Endodermal cell (in vitro differentiated cells): ENCODE data around the gene CAV3. TPM values are rescaled to one million over a fixed set of nuclear protein-coding genes. Genes with fewer than 3 reads are reported as not detected.
"Not testable (repeated sequence)": the region's sequence is repeated elsewhere in the genome, so short reads cannot be mapped to it uniquely, and the experiment has no call there.

ENCODE experiments used
- DNase-seq: peaks from one replicate; pipeline ENCODE4 v3.0.0-alpha.2; 2017
- H3K27ac ChIP-seq: 2 replicates; pipeline ENCODE4 v1.5.1; 2013; ENCODE audit warnings: mild to moderate bottlenecking, low read depth, low read length, moderate library complexity
- H3K27me3 ChIP-seq: 2 replicates; pipeline ENCODE4 v1.6.1; 2013; ENCODE audit warnings: mild to moderate bottlenecking, low read length, moderate library complexity; ENCODE audit not compliant: insufficient read depth, control insufficient read depth, poor library complexity, severe bottlenecking
- H3K36me3 ChIP-seq: 2 replicates; pipeline ENCODE4 v1.7.0; 2013; ENCODE audit warnings: mild to moderate bottlenecking, low read length, moderate library complexity; ENCODE audit not compliant: control insufficient read depth, insufficient read depth
- H3K4me1 ChIP-seq: one replicate; pipeline ENCODE4 v1.7.0; 2013; ENCODE audit warnings: low read length; ENCODE audit not compliant: control insufficient read depth, insufficient read depth
- H3K4me3 ChIP-seq: 2 replicates; pipeline ENCODE4 v1.5.1; 2013; ENCODE audit warnings: mild to moderate bottlenecking, low read length, moderate library complexity
- H3K9ac ChIP-seq: 2 replicates; pipeline ENCODE4 v1.6.1; 2013; ENCODE audit warnings: mild to moderate bottlenecking, low read length, moderate library complexity; ENCODE audit not compliant: poor library complexity, severe bottlenecking; ENCODE audit errors: extremely low read depth
- H3K9me3 ChIP-seq: 2 replicates; pipeline ENCODE4 v1.6.1; 2013; ENCODE audit warnings: mild to moderate bottlenecking, low read length, moderate library complexity; ENCODE audit not compliant: control insufficient read depth
- H3K27ac Mint-ChIP-seq: 2 replicates; pipeline ENCODE4 v1.8.0; 2020; ENCODE audit warnings: mixed read lengths
- H3K27me3 Mint-ChIP-seq: 2 replicates; pipeline ENCODE4 v1.8.0; 2021; ENCODE audit warnings: mild to moderate bottlenecking, mixed read lengths; ENCODE audit not compliant: insufficient read depth
- H3K36me3 Mint-ChIP-seq: 2 replicates; pipeline ENCODE4 v1.8.0; 2020; ENCODE audit warnings: low read depth, mixed read lengths
- H3K4me1 Mint-ChIP-seq: 2 replicates; pipeline ENCODE4 v1.8.0; 2020; ENCODE audit warnings: mixed read lengths
- H3K4me3 Mint-ChIP-seq: 2 replicates; pipeline ENCODE4 v1.8.0; 2020; ENCODE audit warnings: mild to moderate bottlenecking, moderate library complexity, mixed read lengths
- H3K9me3 Mint-ChIP-seq: 2 replicates; pipeline ENCODE4 v1.8.0; 2020; ENCODE audit warnings: mild to moderate bottlenecking, mixed read lengths
- WGBS, 2 experiments: methylation state at CpG; one replicate each; pipeline versions ENCODE4 v1.1.5 to v1.1.7; 2013; ENCODE audit warnings: missing lambda C conversion rate in 2 of 2, mixed read lengths in 1 of 2; ENCODE audit not compliant: insufficient coverage in 1 of 2, insufficient read length in 1 of 2; 5-methylcytosine and 5-hydroxymethylcytosine counted together
- total RNA-seq, 2 donors: library from RNA; stranded (reverse); fragmentation: NEBNext Ultra II Directional in 1 of 2; extraction: Animal tissue kit (Norgen Biotek cat#: 25700) in 1 of 2; gene quantifications; 2 replicates in 1 of 2; 3 replicates in 1 of 2; pipeline ENCODE4 v1.2.1, GENCODE V29; 2021
- TF ChIP-seq, protein P1 (sequence below): fragments of 200-600 bp; sonication (generic); conservative IDR thresholded peaks from 2 replicates; pipeline ENCODE4 v1.5.0; 2021; ENCODE audit warnings: antibody characterized with exemption, mild to moderate bottlenecking

The CAV3 gene
- total RNA-seq, 2 donors from 2014 or later: not detected

DNA sequence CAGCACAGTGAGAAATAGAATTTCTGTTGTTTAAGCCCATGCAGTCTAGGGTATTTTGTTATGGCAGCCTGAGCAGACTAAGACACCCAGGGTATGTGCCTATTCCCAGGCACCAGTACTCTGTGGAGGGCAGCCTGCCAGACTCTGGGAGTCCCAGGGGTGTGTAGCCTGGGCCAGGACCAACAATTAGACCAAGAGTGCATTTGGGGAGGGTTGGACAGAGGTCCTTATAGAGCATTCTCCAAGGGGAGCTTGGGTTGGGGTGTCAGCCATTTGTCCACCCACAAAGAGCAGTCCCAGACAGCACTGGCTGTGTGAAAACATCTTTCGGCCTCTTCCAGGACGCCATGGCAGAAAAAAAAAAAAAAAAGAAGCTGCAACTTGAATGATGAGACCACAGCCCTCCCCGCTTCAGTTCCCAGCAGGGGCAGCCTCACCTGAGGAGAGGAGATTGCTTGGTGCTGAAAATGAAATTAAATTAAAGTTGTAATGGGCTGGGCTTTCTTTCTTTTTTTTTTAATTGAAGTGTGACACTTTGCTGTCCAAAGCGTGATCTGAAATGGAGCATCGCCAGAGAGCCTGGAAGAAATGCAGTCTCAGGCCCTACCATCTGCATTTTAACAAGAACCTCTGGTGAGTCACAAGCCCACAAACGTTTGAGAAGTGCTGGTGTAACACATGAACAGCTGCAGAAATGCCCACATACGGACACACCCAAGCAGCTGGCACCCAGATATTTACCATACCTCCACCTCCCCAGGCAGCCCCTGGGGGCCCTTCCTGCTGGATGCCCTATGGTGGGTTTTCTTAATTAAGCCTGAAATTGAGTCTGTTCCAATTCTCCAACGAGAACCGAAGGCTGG is 21.3 kb upstream of the CAV3 start:
- no peak overlapping the region for H3K4me3 Mint-ChIP-seq
- H3K36me3 Mint-ChIP-seq: no peaks in the 10 kb centered on the region
- H3K27me3 ChIP-seq: peaks cover 12% of the 10 kb centered on the region
- TF ChIP-seq, protein P1, sequence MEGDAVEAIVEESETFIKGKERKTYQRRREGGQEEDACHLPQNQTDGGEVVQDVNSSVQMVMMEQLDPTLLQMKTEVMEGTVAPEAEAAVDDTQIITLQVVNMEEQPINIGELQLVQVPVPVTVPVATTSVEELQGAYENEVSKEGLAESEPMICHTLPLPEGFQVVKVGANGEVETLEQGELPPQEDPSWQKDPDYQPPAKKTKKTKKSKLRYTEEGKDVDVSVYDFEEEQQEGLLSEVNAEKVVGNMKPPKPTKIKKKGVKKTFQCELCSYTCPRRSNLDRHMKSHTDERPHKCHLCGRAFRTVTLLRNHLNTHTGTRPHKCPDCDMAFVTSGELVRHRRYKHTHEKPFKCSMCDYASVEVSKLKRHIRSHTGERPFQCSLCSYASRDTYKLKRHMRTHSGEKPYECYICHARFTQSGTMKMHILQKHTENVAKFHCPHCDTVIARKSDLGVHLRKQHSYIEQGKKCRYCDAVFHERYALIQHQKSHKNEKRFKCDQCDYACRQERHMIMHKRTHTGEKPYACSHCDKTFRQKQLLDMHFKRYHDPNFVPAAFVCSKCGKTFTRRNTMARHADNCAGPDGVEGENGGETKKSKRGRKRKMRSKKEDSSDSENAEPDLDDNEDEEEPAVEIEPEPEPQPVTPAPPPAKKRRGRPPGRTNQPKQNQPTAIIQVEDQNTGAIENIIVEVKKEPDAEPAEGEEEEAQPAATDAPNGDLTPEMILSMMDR: no peak
- H3K27ac ChIP-seq: no peak overlapping the region
- peaks cover 3% of the 10 kb centered on the region for H3K4me1 ChIP-seq
- H3K27ac Mint-ChIP-seq: no peak overlapping the region
- no peak overlapping the region for H3K4me3 ChIP-seq
- H3K9ac ChIP-seq: no peak overlapping the region
- H3K4me1 Mint-ChIP-seq: peaks cover 37% of the 10 kb centered on the region
- H3K36me3 ChIP-seq: no peaks in the 10 kb centered on the region
- no peaks in the 10 kb centered on the region for H3K9me3 ChIP-seq
- DNase-seq: no peak
- peaks cover 81% of the 10 kb centered on the region for H3K27me3 Mint-ChIP-seq
- peaks cover under 1% of the 10 kb centered on the region for H3K9me3 Mint-ChIP-seq
- 81 to 96% methylated on average over 4 to 9 of the region's 9 CpGs for WGBS, 2 experiments

DNA sequence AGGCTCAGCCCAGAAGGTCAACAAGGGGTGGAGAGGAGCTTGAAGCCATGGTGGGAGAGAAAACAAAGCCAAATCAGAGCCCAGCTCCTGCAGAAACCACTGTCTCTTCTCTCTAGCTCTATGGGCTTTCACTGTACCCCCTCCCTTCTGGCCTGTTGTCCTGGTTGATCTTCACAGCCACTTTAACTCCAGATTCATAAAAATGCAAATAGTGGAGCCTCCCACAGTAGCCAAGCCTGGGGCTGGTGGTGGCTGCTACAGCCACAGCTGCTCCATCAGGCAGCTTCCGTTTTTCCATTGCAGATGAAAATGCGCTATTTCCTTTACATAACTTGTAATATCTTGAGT is 20.7 kb upstream of the CAV3 start:
- peaks cover 80% of the 10 kb centered on the region for H3K27me3 Mint-ChIP-seq
- H3K27me3 ChIP-seq: peaks cover 5% of the 10 kb centered on the region
- 89 to 94% methylated on average over 2 of the region's 2 CpGs for WGBS, 2 experiments
- TF ChIP-seq, protein P1: no peak
- no peak overlapping the region for H3K27ac ChIP-seq
- peaks cover 2% of the 10 kb centered on the region for H3K9me3 Mint-ChIP-seq
- no peak overlapping the region for H3K27ac Mint-ChIP-seq
- no peaks in the 10 kb centered on the region for H3K9me3 ChIP-seq
- H3K4me3 ChIP-seq: no peak overlapping the region
- no peak for DNase-seq
- H3K4me1 Mint-ChIP-seq: peaks cover 37% of the 10 kb centered on the region
- H3K4me1 ChIP-seq: peaks cover 3% of the 10 kb centered on the region
- no peaks in the 10 kb centered on the region for H3K36me3 Mint-ChIP-seq
- no peak overlapping the region for H3K9ac ChIP-seq
- H3K4me3 Mint-ChIP-seq: no peak overlapping the region
- no peaks in the 10 kb centered on the region for H3K36me3 ChIP-seq

DNA sequence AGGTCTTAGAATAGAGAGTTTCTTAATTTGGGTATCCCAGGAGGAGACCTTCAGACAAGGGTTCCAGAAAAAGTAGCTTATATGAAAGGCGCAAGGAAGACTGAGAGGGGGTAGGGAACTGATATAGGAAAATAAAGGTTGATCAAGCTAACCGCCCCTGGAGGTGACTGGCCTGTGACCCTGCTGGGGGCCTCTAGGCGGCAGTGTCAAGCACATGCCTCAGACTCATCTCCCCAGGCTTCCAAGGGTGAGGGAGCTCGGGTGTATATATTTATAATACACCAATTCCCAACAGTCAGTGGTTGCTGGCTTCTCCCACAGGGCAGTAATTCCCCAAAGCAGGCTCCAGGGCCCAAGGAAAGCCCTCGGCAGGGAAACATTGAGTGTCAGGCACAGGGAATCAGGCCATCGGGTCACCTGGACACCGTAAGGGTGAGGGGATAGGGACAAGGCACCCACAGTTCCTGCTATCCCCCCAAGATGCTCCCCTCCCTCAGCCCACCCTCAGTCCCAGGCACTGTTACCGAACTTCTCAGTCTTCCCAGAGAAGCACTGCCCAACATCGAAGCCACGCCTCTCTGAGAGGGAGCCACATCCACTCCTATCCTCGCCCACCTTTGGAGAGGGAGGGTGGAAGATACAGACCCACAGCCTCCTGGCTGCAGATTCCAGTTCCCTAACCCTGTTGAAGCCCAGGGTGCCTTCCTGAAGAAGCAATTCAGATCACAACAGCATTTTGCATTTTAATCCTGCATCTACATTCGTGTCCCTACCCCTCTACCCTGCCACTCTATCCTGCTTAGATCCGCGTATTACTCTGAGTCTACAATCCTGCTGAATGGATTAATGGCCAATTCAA is 19.5 kb upstream of the CAV3 start:
- WGBS, 2 experiments: 70 to 90% methylated on average over 2 to 14 of the region's 14 CpGs

DNA sequence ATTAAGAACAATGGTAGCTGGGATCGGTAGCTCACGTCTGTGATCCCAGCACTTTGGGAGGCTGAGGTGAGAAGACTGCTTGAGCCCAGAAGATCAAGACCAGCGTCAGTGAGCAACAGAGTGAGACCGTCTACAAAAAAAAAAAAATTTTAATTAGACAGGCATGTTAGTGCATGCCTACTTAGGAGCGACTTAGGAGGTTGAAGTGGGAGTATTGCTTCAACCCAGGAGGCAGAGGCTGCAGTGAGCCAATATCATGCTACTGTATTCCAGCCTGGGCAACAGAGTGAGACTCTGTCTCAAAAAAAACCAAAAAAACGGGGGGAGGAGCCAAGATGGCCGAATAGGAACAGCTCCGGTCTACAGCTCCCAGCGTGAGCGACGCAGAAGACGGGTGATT is 17.8 kb upstream of the CAV3 start:
- H3K36me3 ChIP-seq, H3K4me3 Mint-ChIP-seq, H3K27me3 ChIP-seq, H3K36me3 Mint-ChIP-seq, H3K9me3 ChIP-seq, H3K9me3 Mint-ChIP-seq, H3K4me1 ChIP-seq, H3K27ac ChIP-seq, H3K9ac ChIP-seq, H3K4me3 ChIP-seq, H3K27ac Mint-ChIP-seq, DNase-seq: not testable (repeated sequence)
- peaks cover 18% of the 10 kb centered on the region for H3K4me1 Mint-ChIP-seq
- peaks cover 57% of the 10 kb centered on the region for H3K27me3 Mint-ChIP-seq
- 80 to 89% methylated on average over 3 to 12 of the region's 12 CpGs for WGBS, 2 experiments

More for the DNA sequence above, 19.5 kb upstream of the CAV3 start:
- H3K27me3 Mint-ChIP-seq: peaks cover 72% of the 10 kb centered on the region
- H3K4me3 ChIP-seq: no peak overlapping the region
- no peaks in the 10 kb centered on the region for H3K36me3 ChIP-seq
- no peaks in the 10 kb centered on the region for H3K36me3 Mint-ChIP-seq
- no peak overlapping the region for H3K9ac ChIP-seq
- H3K9me3 ChIP-seq: no peaks in the 10 kb centered on the region
- H3K4me1 ChIP-seq: peaks cover 3% of the 10 kb centered on the region
- H3K27me3 ChIP-seq: no peaks in the 10 kb centered on the region
- peaks cover 2% of the 10 kb centered on the region for H3K9me3 Mint-ChIP-seq
- H3K27ac Mint-ChIP-seq: no peak overlapping the region
- peak; percentile 82 for DNase-seq
- TF ChIP-seq, protein P1: peak; percentile 81
- no peak overlapping the region for H3K4me3 Mint-ChIP-seq
- H3K27ac ChIP-seq: no peak overlapping the region
- H3K4me1 Mint-ChIP-seq: peaks cover 33% of the 10 kb centered on the region
